Vagina (tissue), 2 donors: ENCODE results near the gene DNAAF2.

Experiments
- POLR2A ChIP-seq, 2 donors: fragments of 450-650 bp; IDR thresholded peaks; one replicate each; pipeline ENCODE4 v1.6.1; 2017; ENCODE audit warnings: antibody characterized with exemption in 2 of 2, mild to moderate bottlenecking in 2 of 2, moderate library complexity in 2 of 2
- TF ChIP-seq, protein P1 (sequence below), 3 experiments: fragments of 450-650 bp in 2 of 3; fragments of 200-600 bp in 1 of 3; sonication (generic) in 1 of 3; IDR thresholded peaks; one replicate each; pipeline ENCODE4 v1.5.1; 2017 to 2019; ENCODE audit warnings: antibody characterized with exemption in 3 of 3, mild to moderate bottlenecking in 2 of 3, moderate library complexity in 2 of 3

DNA sequence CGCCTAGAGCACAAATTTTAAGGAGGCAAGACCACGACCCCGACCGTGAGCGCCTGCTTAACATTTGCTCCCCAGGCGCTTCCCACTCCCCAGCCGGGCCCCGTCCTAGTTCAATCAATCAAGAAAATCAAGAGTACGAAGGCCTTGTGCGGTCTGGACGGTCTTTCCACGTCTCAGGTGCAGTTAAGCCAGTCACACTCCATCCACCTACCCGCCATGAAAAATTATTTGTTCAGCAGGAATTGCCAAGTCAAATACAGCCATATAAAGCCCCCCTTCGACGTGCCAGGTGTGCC is 36.9 kb downstream of the DNAAF2 start:
- TF ChIP-seq POLR2A (IDR thresholded peaks at IDR 0.05): no peak
- TF ChIP-seq, protein P1, sequence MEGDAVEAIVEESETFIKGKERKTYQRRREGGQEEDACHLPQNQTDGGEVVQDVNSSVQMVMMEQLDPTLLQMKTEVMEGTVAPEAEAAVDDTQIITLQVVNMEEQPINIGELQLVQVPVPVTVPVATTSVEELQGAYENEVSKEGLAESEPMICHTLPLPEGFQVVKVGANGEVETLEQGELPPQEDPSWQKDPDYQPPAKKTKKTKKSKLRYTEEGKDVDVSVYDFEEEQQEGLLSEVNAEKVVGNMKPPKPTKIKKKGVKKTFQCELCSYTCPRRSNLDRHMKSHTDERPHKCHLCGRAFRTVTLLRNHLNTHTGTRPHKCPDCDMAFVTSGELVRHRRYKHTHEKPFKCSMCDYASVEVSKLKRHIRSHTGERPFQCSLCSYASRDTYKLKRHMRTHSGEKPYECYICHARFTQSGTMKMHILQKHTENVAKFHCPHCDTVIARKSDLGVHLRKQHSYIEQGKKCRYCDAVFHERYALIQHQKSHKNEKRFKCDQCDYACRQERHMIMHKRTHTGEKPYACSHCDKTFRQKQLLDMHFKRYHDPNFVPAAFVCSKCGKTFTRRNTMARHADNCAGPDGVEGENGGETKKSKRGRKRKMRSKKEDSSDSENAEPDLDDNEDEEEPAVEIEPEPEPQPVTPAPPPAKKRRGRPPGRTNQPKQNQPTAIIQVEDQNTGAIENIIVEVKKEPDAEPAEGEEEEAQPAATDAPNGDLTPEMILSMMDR (IDR thresholded peaks at IDR 0.05): no peak
